GM18507 (cell line): ENCODE measurements around the gene STARD8.
"Not testable (repeated sequence)": the region's sequence is repeated elsewhere in the genome, so short reads cannot be mapped to it uniquely, and the experiment has no call there.

Experiments used
- DNase-seq: peaks from one replicate; pipeline ENCODE4 v3.0.0; 2011; ENCODE audit warnings: low read depth; ENCODE audit not compliant: insufficient read length; ENCODE audit errors: extremely low spot score
- FAIRE-seq: peaks from 2 replicates; lab custom pipeline; 2011; peaks lifted over from hg19 to GRCh38; lab: Jason Lieb, UNC

Gene STARD8

DNA sequence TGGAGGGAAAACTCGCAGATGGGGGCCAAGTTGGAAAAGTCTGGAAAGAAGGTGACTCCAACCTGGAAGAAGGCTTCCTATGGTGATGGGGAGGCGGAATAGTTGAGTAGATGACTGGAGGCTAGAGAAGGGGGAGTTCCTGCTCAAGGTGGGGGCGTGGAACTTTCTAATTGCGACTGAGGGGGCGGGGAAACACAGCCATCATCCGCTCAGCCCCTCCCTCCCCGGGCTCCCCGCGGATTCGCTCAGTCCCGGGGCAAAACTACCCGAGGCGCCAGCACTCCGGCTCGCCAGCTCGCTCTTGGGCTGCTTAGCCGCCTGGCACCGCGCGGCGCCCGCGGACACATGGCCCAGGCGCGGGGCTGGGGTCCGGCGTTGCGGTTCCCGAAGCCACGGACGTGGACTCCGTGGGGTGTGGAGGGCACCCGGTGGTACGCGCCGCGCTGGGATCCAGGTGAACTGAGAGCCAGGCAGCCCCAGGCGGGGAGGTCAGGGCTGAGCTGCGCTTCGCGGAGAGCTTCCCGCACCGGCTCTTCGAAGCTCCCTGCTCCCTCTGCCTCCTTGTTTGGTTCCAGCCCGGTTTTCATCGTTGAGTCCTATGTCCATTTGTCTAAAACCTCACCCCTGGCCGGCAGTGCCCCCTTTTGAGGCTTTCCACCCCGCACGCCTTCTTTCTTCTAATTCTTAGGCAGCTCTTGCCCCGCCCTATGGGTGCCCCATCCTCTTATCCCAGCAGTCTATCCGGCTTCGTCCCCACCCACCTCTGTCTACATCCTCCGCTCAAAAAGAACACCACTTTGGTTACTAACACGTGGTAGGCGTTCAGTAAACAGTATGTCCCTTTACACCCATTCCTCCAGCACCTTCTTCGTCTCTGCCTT lies 38.9 kb downstream of the STARD8 start:
- DNase-seq (no peak), FAIRE-seq (no peak)

- not testable (repeated sequence) for DNase-seq, FAIRE-seq
Measured at GRCh38 chrX:68688931-68689330, 41.5 kb downstream of the STARD8 start.

DNA sequence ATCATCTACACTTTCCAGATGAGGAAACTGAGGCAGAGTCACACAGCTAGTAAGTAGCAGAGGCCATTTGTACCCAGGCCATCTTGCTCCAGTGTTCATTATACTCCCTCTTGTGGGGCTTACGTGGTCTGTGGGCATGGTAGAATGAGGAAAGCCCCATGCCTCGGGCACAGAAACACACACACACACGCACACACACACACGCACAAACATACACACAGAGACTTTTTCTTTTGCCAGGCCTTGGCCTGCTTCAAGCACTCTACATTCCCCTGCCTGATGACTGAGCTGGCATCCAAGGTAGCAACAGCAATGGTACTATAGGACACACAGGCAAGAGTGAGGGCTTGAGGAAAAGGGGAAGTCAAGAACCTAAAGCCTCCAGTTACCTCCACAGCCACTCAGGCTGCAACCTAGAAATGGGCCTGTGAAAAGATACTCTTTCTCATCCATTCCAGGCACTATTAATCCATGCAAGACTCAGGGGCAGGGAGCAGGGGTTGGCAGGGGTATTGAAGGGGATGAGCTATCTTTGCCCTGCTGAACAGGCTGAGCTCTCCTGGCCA lies 43.6 kb downstream of the STARD8 start:
- FAIRE-seq, result no peak
- DNase-seq, result no peak

- FAIRE-seq (no peak), DNase-seq (no peak)
Measured at GRCh38 chrX:68691921-68692320, 44.5 kb downstream of the STARD8 start.

DNA sequence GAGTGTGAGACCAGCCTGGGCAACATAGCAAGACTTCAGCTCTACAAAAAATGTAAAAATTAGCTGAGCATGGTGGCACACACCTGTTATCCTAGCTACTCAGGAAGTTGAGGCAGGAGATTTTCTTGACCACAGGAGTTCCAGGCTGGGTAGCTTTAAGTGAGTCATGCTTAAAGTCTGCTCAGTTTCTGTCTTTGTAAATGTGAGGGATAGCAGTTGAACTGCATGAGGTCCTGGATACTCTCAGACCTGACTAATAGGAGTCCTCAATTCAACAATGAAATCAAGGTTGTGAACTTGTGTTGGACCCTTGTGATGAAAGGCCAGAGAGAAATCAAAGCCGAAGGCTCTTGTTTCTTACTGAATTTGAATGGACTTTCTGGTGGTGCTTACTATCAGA lies 45.2 kb downstream of the STARD8 start:
- FAIRE-seq, result no peak
- DNase-seq, result no peak

- no peak for FAIRE-seq
- no peak for DNase-seq
Measured at GRCh38 chrX:68693481-68694434, 46.3 kb downstream of the STARD8 start.

- no peak for DNase-seq
- FAIRE-seq, result no peak
Measured at GRCh38 chrX:68694435-68695205, 47.2 kb downstream of the STARD8 start.

- FAIRE-seq, result no peak
- no peak for DNase-seq
Measured at GRCh38 chrX:68695206-68695845, 47.9 kb downstream of the STARD8 start.

DNA sequence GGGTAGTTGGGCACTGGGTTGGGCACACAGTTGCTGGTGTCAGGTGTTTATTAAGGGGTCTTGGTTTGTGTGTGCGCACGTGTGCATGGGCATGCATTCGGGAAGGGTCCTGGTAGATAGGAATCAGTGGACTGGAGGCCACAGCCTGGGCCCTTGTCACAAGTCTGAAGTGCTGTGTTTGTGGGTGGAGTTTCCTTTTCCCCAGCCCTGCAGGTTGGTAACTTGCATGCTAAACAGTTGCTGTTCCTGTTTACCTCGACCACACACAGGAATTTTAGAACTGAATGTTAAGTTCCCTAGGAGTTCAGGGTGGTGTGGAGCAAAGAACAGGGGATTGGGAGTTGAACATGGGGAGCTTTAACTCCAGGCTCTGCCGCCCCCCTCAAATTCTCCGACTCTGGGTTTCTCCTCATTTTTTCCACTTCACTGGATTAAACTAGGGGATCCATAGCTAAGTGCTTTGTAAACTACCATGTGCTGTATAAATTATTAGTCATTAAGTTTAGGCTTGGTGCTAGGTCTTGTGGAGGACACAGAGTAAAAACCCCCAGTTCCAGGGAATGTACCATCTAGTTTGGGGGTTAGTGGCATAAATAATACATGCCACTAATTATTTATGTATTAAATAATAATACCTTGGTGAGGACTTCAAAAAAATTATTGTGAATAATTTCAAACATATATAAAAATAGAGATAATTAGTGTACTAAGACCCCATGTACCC lies 49.0 kb downstream of the STARD8 start:
- DNase-seq (no peak), FAIRE-seq (no peak)

GRCh38 chrX:68697036-68697435 lies 49.6 kb downstream of the STARD8 start:
- DNase-seq (no peak), FAIRE-seq (no peak)

- FAIRE-seq (no peak), DNase-seq (no peak)
Measured at GRCh38 chrX:68697465-68698125, 50.1 kb downstream of the STARD8 start.

DNA sequence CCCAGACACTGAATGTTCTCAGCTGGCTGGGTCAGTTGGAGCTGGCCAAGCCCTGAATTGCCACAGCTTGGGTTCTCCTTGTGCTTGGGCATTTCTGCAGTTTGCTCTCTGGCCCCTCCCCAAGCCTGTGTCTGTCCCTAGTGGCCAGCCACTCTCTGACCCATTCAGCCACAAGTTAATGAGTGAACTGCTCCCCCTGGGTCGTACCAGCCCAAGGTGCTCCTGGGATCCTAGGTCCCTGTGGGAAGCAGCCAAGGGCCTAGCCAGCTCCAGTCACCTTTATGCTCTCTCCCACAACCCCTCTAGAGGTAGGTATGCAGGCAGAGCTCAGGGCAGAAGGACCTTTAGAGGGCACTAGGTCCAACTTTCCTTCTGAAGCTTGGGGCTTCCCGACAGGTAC lies 51.5 kb downstream of the STARD8 start:
- no peak for DNase-seq
- FAIRE-seq, result no peak

- FAIRE-seq, result no peak
Measured at GRCh38 chrX:68699960-68700746, 52.7 kb downstream of the STARD8 start.

GRCh38 chrX:68703369-68703768 lies 55.9 kb downstream of the STARD8 start:
- FAIRE-seq (no peak), DNase-seq (no peak)

More at GRCh38 chrX:68699960-68700746, 52.7 kb downstream of the STARD8 start:
- no peak for DNase-seq

DNA sequence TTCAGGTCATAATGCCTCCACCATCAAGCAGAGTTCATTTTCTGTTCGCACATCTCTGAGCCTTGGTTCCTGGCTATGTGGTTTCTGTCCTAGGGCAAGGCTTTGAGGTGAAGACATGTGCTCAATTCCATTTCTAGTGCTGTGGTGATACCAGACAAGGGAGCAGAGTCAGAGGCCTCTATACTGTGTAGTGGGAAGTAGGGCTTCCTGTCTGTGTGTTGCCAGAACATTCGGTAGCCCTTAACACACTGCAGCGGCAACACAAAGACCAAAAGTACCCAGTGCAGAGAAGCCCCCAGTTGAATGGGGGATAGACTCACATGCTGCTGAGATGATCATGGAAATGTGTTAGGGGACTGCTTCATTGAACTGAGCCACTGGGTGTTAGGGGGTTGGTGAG lies 56.4 kb downstream of the STARD8 start:
- DNase-seq, result no peak

GRCh38 chrX:68705986-68706385 lies 58.5 kb downstream of the STARD8 start:
- DNase-seq (no peak), FAIRE-seq (no peak)

More for the DNA sequence above, 56.4 kb downstream of the STARD8 start:
- no peak for FAIRE-seq
